Measurements from ENCODE around the gene ADCY3. TPM values are rescaled to one million over a fixed set of nuclear protein-coding genes. Genes with fewer than 3 reads are reported as not detected.
A peak's percentile ranks its signal among the peaks of the same experiment; 100 is the strongest.

ADCY3 gene
- total and polyA plus RNA-seq, 10 of the 15 experiments (the other 5 are each of a cell fraction or from before 2014, with no cell fraction given): 2.8 to 102 (median 50.4) TPM

DNA sequence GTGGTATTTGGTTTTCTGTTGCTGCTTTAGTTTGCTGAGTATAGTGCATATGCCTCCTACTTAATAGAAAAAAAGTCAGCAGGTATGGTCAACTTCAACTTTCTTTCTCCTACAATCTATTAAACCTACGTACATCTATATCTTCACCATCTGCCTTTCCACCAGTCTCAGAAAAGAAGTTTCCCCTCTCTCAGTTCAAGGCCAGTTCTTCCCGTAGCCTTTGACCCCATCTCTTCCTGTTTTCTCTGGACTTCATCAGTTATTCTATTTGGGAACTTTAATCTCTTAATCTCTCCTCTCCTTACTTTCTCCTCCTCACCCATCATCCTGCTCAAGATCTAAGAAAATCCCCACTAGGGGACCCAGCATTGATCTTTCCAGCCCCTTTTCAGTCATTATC lies 132.5 kb downstream of the ADCY3 start:
- CTCF ChIA-PET: no interaction called here
- Histone ChIP-seq H3K9me3 (replicated peaks; ENCODE audit: control insufficient read depth, insufficient read depth, low read length) (peaks cover 5% of the 10 kb centered on the region; the same call in 2 of the 3 replicates), H3K27me3 (replicated peaks in 1 of 2; ENCODE audit: control insufficient read depth in 2 of 2, insufficient read depth in 2 of 2, low read length in 1 of 2) (no peaks in the 10 kb centered on the region), H3K4me2 (ENCODE audit: control insufficient read depth, insufficient read depth) (no peak overlapping the region), H3K79me2 (ENCODE audit: control insufficient read depth, insufficient read depth, low read length) (peaks cover 3% of the 10 kb centered on the region), H4K20me1 (ENCODE audit: control insufficient read depth, insufficient read depth) (no peaks in the 10 kb centered on the region), H3K4me1 (ENCODE audit: control insufficient read depth, insufficient read depth, low read length) (peaks cover 10% of the 10 kb centered on the region), H3K27ac (ENCODE audit: control insufficient read depth, insufficient read depth) (no peak overlapping the region), H2AFZ (ENCODE audit: control insufficient read depth, low read depth, low read length) (no peak overlapping the region), H3K9ac (ENCODE audit: control insufficient read depth, insufficient read depth, low read length) (no peak overlapping the region), H3K36me3 (ENCODE audit: control insufficient read depth in 2 of 2, insufficient read depth in 2 of 2, low read length in 1 of 2) (no peaks in the 10 kb centered on the region), H3K4me3 (no peak overlapping the region)
- RAD21 ChIA-PET (ENCODE audit: unreplicated experiment): interaction anchor here (1.1 kb wide), 1 partner anchor 40 kb away, joined by 3 read pairs; no protein-coding TSS in a partner anchor
- DNase-seq (ENCODE audit: low read depth, low spot score) (no peak), FAIRE-seq (no peak), ATAC-seq (no peak)
- intact Hi-C loops (cut with micrococcal nuclease; ENCODE audit: unreplicated experiment): no loop called here
- TF ChIP-seq SIX5 (IDR thresholded peaks at IDR 0.05; ENCODE audit: low read depth, low read length, severe bottlenecking) (no peak), DPF2 (IDR thresholded peaks at IDR 0.05) (no peak)
- BruUV-seq (replicated peaks): no TSS peak
- SMC1A ChIA-PET (ENCODE audit: uncharacterized antibody, unreplicated experiment): interaction anchor here (1.5 kb wide), 1 partner anchor 10 kb away, joined by 5 read pairs; no protein-coding TSS in a partner anchor
- in situ Hi-C loops (cut with MboI): no loop called here
- 100% methylated on average over 2 of the region's 2 CpGs for WGBS (ENCODE audit: insufficient coverage, insufficient replicate concordance, low lambda C conversion rate, missing lambda C conversion rate)
- POLR2A ChIA-PET: no interaction called here

DNA sequence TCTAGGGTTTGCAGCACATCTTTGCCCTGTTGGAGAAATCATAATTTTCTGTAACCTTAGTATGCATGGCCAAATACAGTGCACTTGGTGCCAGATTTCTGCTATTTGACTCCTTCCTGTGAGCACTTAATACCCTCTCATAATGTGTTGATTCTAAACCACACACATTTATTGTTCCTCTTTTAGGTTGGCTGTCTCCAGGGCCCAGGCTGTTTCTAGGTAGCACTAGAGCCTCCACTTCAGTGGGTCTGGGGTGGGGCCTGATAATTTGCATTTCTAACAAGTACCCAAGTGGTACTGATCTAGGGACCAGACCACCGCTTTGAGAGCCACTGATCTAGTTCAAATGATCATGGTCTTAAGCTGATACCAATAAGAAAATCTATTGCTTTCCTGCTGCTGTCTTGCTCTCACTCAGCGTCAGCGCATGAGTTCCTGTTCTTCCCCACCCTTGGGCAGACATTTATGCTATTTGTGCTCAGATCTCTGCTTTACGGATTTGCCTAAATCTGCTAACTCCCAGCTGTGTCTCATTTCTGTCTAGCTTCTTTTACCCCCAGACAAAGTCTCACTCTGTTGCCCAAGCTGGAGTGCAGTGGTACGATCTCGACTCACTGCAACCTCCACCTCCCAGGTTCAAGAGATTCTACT lies 134.2 kb downstream of the ADCY3 start:
- DNase-seq (ENCODE audit: low read depth, low spot score) (peak; percentile 27), ATAC-seq (peak; percentile 99), FAIRE-seq (peak; percentile 77)
- Histone ChIP-seq H3K9me3 (replicated peaks; ENCODE audit: control insufficient read depth, insufficient read depth, low read length) (peaks cover 5% of the 10 kb centered on the region; the same call in 2 of the 3 replicates), H3K27me3 (replicated peaks in 1 of 2; ENCODE audit: control insufficient read depth in 2 of 2, insufficient read depth in 2 of 2, low read length in 1 of 2) (no peaks in the 10 kb centered on the region), H3K4me2 (ENCODE audit: control insufficient read depth, insufficient read depth) (peak overlapping the region; percentile 51; the same call in 1 of the 2 replicates), H4K20me1 (ENCODE audit: control insufficient read depth, insufficient read depth) (no peaks in the 10 kb centered on the region), H3K79me2 (ENCODE audit: control insufficient read depth, insufficient read depth, low read length) (no peaks in the 10 kb centered on the region), H3K9ac (ENCODE audit: control insufficient read depth, insufficient read depth, low read length) (no peak overlapping the region), H3K4me3 (no peak overlapping the region), H3K36me3 (ENCODE audit: control insufficient read depth in 2 of 2, insufficient read depth in 2 of 2, low read length in 1 of 2) (no peaks in the 10 kb centered on the region), H3K27ac (ENCODE audit: control insufficient read depth, insufficient read depth) (peak overlapping the region; percentile 68), H3K4me1 (ENCODE audit: control insufficient read depth, insufficient read depth, low read length) (peaks cover 3% of the 10 kb centered on the region; the same call in 1 of the 2 replicates), H2AFZ (ENCODE audit: control insufficient read depth, low read depth, low read length) (peak overlapping the region; percentile 60)
- 3% methylated on average over 6 of the region's 6 CpGs for WGBS (ENCODE audit: insufficient coverage, insufficient replicate concordance, low lambda C conversion rate, missing lambda C conversion rate)
- no TSS peak for BruUV-seq (replicated peaks)
- ChIA-PET CTCF (interaction anchor here (0.6 kb wide), 1 partner anchor 8 kb away, joined by 3 read pairs; no protein-coding TSS in a partner anchor), SMC1A (ENCODE audit: uncharacterized antibody, unreplicated experiment) (interaction anchor here (0.7 to 1.5 kb wide), 2 partner anchors 8 to 291 kb away, joined by 3 to 5 read pairs; no protein-coding TSS in a partner anchor), POLR2A (interaction anchor here (0.6 to 1.0 kb wide), 2 partner anchors 11 to 25 kb away, joined by 4 to 5 read pairs; no protein-coding TSS in a partner anchor), RAD21 (ENCODE audit: unreplicated experiment) (interaction anchor here (0.7 kb wide), 2 partner anchors 10 to 343 kb away, joined by 3 to 4 read pairs; no protein-coding TSS in a partner anchor)
- in situ Hi-C loops (cut with MboI): no loop called here
- intact Hi-C loops (cut with micrococcal nuclease; ENCODE audit: unreplicated experiment): no loop called here
- TF ChIP-seq, protein P1, sequence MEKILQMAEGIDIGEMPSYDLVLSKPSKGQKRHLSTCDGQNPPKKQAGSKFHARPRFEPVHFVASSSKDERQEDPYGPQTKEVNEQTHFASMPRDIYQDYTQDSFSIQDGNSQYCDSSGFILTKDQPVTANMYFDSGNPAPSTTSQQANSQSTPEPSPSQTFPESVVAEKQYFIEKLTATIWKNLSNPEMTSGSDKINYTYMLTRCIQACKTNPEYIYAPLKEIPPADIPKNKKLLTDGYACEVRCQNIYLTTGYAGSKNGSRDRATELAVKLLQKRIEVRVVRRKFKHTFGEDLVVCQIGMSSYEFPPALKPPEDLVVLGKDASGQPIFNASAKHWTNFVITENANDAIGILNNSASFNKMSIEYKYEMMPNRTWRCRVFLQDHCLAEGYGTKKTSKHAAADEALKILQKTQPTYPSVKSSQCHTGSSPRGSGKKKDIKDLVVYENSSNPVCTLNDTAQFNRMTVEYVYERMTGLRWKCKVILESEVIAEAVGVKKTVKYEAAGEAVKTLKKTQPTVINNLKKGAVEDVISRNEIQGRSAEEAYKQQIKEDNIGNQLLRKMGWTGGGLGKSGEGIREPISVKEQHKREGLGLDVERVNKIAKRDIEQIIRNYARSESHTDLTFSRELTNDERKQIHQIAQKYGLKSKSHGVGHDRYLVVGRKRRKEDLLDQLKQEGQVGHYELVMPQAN (conservative IDR thresholded peaks at IDR 0.05): no peak
- TF ChIP-seq DPF2 (IDR thresholded peaks at IDR 0.05) (no peak), RUNX3 (IDR thresholded peaks at IDR 0.05; ENCODE audit: low read length) (peak; percentile 45), SIX5 (IDR thresholded peaks at IDR 0.05; ENCODE audit: low read depth, low read length, severe bottlenecking) (no peak), POLR2AphosphoS2 (IDR thresholded peaks at IDR 0.05; ENCODE audit: low read depth, low read length) (no peak), ZNF24 (IDR thresholded peaks at IDR 0.05) (no peak), ASH2L (IDR thresholded peaks at IDR 0.05; ENCODE audit: borderline replicate concordance, low read depth) (no peak), BHLHE40 (IDR thresholded peaks at IDR 0.05; ENCODE audit: borderline replicate concordance in 1 of 2, low read depth in 2 of 2, low read length in 1 of 2) (0 out of 4 replicates have a peak, but pooled peaks of 1 of the 2 experiments have one; percentile 7)
- TF ChIP-seq, protein P2, sequence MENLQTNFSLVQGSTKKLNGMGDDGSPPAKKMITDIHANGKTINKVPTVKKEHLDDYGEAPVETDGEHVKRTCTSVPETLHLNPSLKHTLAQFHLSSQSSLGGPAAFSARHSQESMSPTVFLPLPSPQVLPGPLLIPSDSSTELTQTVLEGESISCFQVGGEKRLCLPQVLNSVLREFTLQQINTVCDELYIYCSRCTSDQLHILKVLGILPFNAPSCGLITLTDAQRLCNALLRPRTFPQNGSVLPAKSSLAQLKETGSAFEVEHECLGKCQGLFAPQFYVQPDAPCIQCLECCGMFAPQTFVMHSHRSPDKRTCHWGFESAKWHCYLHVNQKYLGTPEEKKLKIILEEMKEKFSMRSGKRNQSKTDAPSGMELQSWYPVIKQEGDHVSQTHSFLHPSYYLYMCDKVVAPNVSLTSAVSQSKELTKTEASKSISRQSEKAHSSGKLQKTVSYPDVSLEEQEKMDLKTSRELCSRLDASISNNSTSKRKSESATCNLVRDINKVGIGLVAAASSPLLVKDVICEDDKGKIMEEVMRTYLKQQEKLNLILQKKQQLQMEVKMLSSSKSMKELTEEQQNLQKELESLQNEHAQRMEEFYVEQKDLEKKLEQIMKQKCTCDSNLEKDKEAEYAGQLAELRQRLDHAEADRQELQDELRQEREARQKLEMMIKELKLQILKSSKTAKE (IDR thresholded peaks at IDR 0.05; ENCODE audit: low read depth, poor library complexity, severe bottlenecking): no peak
